ENCODE measurements around the gene GRB10.

The GRB10 gene

DNA sequence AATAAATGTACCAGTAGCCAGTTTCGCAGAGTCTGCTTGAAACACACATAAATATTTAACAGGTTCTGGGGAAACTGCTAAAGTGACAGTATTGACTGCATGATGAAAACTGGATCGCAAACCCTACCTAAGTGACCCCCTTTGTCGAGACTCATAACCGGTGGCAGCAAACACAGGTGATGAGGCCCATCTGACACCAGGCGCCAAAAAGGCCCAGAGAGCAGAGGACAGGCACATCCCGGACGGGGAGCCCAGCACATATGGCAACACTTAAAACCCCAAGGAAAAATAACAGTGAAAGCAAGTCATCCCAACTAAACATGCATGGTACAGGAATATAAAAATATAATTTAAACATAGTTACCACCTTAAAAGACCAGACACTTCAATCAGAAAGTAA, 62.4 kb downstream of the GRB10 start:
- TF ChIP-seq POLR2A (IDR thresholded peaks at IDR 0.05; ENCODE audit: low read length) (no peak), GATA1 (IDR thresholded peaks at IDR 0.05; ENCODE audit: low read depth, low read length) (no peak)
- DNase-seq = no peak

DNA sequence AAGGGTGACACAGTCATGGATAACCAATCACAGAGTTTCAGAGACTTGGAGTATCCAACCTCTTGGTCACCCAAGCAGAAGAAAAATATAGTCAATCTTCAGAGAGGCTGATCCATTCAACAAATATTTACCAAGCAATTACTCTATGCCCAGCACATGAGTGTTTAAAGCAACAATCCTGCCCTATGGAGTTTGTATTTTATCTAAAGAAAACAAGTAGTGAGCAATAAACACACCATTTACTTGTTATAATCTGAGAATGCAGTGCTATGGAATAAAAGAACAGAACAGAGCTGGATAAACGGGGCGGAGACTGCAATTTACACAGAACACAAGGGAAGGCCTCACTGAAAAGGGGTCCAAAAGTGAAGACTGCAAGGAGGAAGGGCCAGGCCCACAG, 63.8 kb downstream of the GRB10 start:
- no peak for DNase-seq
- TF ChIP-seq POLR2A (IDR thresholded peaks at IDR 0.05; ENCODE audit: low read length) (no peak), GATA1 (IDR thresholded peaks at IDR 0.05; ENCODE audit: low read depth, low read length) (no peak)

DNA sequence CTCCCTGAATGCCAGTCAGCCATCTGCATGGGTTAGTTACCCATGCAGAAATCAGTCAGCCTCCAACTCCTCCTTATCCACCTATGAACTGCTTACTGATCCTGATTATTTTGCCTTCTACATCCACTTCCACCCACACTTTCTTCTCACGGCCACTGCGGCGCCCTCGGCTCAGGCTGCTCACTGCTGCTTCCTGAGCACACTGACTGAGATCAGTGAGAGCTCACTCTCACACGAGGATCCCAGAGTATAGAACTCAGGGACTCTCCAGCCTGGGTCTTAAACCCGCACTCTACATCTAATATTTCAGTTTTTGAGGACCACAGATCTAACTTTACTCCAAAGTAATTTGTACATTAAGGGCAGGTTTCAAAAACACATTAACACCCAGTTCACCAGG, 64.4 kb downstream of the GRB10 start:
- no peak for DNase-seq
- TF ChIP-seq POLR2A (IDR thresholded peaks at IDR 0.05; ENCODE audit: low read length) (no peak), GATA1 (IDR thresholded peaks at IDR 0.05; ENCODE audit: low read depth, low read length) (no peak)

DNA sequence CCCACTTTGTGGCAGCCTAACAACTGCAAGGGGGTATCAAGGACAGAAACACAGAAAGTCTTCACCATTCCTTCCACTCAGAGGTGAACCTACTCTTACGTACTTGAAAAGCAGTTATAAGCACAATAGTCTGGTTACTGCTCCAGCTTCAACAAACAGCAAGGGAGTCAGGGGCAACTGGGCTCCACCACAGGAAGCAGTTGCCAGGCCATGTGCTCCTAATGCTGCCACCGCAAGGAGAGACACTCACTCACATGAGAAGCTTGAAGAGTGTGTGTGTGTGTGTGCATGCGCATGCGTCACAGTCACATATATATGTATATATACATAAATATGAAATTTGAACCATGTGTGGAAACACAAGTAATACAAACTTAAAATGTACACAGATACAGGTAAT, 65.5 kb downstream of the GRB10 start:
- DNase-seq = no peak
- no peak for TF ChIP-seq POLR2A (IDR thresholded peaks at IDR 0.05; ENCODE audit: low read length)
- TF ChIP-seq GATA1 (IDR thresholded peaks at IDR 0.05; ENCODE audit: low read depth, low read length) = no peak

DNA sequence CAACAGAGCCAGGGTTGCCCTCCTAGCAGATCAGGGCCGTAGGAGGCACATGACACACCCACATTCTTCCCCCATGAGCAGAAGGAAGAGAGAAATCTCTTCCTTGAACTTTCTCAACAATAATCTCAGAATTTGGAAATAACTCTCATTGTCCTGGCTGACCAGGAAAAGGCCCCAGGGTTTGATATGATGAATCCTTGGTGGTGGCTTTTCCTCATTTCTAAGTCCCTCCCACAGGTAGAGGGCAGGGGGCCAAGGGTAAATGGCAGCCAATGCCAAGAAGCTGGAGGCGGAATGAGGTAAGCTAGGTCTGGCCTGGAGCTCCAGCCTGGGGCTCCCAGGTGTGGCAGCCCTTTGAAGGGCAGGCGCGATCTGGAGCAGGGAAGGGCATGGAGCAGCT, 67.8 kb downstream of the GRB10 start:
- TF ChIP-seq GATA1 (IDR thresholded peaks at IDR 0.05; ENCODE audit: low read depth, low read length) = no peak
- no peak for TF ChIP-seq POLR2A (IDR thresholded peaks at IDR 0.05; ENCODE audit: low read length)
- DNase-seq = no peak

DNA sequence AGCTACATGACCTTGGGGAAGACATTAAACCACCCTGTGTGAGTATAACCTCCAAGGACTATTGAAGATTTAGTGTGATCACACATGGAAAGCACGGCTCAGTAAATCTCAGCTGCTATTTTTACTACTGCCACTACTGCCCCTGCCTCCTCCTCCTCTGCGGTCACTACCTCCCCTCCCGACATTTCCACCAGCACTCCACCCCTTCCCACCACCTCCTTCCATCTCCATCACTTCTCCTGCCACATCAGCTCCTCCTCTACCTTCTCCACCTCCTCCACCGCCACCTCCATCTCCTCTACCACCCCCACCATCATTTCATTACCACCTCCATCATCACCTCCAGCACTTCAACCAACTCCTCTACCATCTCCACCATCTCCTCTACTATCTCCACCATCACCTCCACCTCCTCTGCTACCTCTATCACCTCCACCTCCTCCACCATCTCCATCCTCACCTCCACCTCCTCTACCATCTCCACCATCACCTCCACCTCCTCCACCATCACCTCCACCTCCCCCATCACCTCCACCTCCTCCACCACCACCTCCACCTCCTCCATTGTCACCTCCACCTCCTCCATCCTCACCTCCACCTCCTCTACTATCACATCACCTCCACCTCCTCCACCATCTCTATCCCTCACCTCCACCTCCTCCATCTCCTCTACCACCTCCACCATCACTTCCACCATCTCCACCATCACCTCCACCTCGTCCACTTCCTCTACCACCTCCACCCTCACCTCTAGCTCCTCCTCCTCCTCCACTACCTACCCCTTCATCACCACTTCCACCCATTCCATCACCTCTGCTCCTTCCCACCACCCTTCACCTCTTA, 69.4 kb downstream of the GRB10 start:
- TF ChIP-seq GATA1 (IDR thresholded peaks at IDR 0.05; ENCODE audit: low read depth, low read length) (no peak), POLR2A (IDR thresholded peaks at IDR 0.05; ENCODE audit: low read length) (no peak)
- no peak for DNase-seq

DNA sequence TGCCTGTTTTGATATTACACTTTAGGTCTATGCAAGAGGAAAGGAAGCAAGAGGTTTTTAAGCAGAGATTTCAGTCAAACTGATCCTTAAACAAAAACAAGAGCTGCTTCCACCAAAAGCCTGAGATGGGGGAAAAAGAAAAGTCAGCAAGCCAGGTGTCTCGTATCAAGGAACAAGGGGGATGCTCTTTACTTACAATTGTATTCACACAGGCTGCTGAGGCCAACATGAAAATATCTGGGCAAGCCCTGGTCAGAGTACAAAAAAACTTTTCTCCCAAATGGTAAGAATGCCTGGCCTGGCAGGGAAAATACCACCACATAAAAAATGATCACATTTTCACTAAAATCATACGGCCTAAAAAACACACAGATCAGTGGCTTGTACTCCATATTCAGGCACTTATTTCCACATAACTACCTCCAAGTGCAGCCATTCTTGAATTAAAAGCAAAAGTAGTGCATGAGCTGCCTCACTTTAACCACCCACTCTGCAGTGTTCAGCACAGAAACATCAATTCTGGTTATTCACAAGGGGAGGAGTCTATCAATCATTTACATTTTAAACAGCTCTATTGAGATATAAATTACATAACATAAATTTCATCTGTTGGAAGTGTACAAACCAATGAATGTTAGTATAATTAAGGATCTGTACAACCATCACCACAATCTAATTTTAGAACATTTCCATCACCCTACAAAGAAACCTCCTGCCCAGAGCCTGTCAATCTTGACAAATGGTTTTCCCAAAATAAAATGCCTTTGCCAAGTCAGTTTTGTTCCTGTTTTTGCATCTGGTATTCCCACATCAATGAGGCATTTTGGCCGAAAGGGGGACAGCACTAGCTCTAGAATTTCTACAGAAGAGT, 70.2 kb downstream of the GRB10 start:
- no peak for DNase-seq
- TF ChIP-seq GATA1 (IDR thresholded peaks at IDR 0.05; ENCODE audit: low read depth, low read length) = no peak

DNA sequence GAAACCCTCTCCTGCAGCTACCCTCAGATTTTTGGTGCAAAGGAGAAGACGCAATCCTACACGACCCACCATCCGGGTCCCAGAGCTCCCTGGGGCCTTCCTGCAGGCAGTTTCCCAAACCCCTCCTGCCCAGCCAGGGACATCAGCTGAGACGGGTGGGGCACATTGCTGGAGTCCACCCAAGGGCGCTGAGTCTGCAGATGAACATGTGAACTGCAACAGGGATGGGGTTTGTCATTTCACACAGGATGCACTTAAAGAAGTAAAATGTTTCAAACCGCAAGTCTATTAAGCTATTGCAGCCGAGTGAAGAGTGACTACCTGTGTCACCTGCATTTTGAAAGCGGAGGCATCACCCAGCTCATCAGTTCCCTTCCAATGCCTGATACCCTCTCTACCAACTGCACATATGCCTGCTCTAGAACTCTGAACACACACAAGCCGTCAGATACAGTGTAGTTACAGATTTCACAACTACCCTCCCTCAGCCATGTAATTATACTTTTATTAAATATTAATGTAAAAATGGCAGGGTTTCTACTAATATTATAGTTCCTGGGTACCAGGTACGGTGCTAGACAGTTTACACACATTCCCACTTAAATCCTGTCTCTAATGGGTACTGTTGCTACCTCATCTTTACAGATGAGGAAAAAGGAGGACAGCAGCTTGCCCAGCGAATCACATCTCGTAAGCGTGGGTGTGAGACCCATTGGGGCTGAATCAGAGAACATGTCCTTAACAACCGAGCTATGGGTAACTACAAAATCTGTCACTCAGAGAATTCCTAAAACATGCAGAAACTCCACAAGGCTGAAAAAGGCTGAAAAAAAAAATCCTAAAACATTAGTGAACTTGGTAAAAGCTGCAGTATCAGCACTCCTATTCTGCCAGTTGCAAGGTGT, 71.2 kb downstream of the GRB10 start:
- DNase-seq = peak; percentile 72 to 84
- TF ChIP-seq GATA1 (IDR thresholded peaks at IDR 0.05; ENCODE audit: low read depth, low read length) (no peak), POLR2A (IDR thresholded peaks at IDR 0.05; ENCODE audit: low read length) (no peak)

DNA sequence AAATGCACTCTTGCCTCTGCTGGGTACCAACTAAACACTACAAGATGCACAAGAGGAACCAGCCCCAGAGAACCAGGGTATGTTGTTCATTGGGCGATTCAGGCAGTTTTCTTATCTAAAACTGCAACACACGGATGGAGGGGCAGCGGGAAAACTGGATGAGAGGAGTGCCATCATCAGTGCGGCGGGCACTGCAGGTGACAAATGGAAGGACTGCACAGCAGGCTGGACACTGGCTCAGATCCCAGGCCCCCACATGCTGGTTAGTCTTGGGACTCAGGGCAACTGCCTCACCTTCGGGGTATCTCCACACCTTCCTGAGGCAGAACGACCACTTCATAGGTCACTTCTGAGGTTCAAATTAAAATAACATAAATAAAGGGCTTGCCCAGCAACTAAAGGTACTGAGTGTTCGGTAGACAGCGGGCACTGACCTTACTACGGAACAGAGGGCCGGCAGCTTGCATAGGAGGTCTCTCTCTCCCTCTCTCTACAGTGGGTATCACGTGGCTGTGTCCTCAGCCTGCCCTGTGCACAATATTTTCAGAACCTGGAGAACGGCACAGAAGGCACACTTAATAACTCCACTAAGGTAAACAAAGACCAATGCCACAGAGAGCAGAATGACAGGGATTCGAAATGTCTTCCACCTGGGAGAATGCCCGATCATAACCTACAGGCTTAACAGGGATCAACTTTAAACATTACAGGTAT, 72.1 kb downstream of the GRB10 start:
- TF ChIP-seq GATA1 (IDR thresholded peaks at IDR 0.05; ENCODE audit: low read depth, low read length) (no peak), POLR2A (IDR thresholded peaks at IDR 0.05; ENCODE audit: low read length) (no peak)

DNA sequence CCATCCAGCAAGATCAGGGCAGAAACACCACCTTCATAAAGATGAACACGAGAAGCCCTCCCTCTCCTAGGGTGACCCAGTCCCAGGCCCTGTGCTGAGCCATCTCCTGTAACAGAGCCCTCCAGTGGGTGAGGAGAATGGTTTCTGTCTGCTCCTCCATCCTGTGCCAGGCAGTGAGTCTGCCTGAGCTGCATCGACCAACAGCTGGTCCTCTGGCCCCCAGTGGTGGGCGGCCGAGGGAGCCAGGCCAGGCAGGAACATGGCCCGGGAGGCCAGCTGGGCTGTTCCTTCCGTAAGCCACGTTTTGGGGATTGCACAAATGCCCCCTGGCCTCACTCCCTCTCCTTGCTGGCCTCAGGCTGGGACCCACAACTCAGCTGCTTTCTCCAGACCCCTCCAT, 73.5 kb downstream of the GRB10 start:
- DNase-seq = no peak
- TF ChIP-seq GATA1 (IDR thresholded peaks at IDR 0.05; ENCODE audit: low read depth, low read length) (no peak), POLR2A (IDR thresholded peaks at IDR 0.05; ENCODE audit: low read length) (no peak)

More for the DNA sequence above, 72.1 kb downstream of the GRB10 start:
- no peak for DNase-seq

DNA sequence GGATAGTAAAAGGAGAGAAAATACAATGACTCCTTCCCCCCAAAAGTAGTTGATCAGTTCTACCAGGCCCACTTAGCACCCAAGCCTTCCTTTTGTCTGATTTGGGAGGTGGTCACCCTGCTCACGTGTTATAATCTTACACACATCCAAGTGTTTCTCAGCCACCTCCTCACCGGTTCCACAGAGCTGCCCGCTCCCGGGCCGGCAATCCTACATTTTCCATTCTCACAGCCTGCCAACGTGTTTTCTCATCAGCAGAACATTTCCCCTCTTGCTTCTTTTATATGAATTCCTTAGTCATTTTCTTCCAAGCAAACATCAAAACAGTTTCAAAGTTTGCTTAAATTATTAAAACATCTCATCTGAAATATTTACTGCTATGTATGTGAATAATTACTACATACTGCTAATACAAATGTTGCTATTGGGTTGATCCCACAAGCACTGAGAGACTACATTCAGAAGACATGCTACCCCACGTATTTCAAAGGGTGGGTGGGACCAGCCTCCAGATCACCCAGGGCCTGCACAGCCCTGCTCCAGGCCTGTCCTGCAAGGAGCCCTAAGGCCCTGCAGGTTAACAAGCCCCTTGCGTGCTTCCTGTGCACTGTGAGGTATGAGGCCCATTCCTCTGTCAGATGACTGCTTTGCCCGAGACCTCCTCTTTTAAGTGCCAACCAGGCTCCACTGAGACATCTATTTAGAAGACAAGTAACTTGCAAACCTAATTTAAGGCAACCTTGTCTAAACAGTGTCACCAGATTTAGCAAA, 75.3 kb downstream of the GRB10 start:
- TF ChIP-seq GATA1 (IDR thresholded peaks at IDR 0.05; ENCODE audit: low read depth, low read length) (no peak), POLR2A (IDR thresholded peaks at IDR 0.05; ENCODE audit: low read length) (no peak)
- DNase-seq = no peak

DNA sequence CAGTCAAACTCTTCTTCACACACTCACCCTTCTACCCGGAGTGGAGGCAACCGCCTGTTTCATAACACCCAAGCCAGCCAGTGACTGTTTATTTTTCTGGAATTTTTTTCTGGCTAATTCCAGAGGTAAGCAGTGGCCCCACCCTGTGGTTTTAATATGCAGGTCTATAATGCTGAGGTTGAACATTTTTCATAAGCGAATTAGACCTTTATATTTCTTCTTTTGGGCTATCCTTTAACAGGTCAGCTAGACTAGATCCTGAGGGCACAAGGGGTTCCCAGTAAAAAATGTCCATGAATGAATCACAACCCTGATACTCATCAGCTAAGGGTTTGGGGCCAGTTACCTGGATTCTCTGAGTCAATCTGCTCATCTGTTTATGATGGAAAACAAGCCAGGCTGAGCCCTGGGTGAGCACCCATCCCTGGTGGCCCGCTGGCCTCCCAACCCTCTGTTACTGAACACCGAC, 76.2 kb downstream of the GRB10 start:
- TF ChIP-seq GATA1 (IDR thresholded peaks at IDR 0.05; ENCODE audit: low read depth, low read length) (no peak), POLR2A (IDR thresholded peaks at IDR 0.05; ENCODE audit: low read length) (no peak)
- DNase-seq = no peak

All from erythroblast (primary cell).